ENCODE results near the gene SSR4. TPM values are rescaled to one million over a fixed set of nuclear protein-coding genes. Genes with fewer than 3 reads are reported as not detected.

The SSR4 gene
- total and polyA plus RNA-seq, 2 experiments from 2014 or later: 124 to 374 TPM

GRCh38 chrX:153806999-153807575, 12.6 kb downstream of the SSR4 start:
- DNase-seq (ENCODE audit: low read depth in 1 of 2, low spot score in 1 of 2): no peak
- TF ChIP-seq, protein P1, sequence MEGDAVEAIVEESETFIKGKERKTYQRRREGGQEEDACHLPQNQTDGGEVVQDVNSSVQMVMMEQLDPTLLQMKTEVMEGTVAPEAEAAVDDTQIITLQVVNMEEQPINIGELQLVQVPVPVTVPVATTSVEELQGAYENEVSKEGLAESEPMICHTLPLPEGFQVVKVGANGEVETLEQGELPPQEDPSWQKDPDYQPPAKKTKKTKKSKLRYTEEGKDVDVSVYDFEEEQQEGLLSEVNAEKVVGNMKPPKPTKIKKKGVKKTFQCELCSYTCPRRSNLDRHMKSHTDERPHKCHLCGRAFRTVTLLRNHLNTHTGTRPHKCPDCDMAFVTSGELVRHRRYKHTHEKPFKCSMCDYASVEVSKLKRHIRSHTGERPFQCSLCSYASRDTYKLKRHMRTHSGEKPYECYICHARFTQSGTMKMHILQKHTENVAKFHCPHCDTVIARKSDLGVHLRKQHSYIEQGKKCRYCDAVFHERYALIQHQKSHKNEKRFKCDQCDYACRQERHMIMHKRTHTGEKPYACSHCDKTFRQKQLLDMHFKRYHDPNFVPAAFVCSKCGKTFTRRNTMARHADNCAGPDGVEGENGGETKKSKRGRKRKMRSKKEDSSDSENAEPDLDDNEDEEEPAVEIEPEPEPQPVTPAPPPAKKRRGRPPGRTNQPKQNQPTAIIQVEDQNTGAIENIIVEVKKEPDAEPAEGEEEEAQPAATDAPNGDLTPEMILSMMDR (IDR thresholded peaks at IDR 0.05; ENCODE audit: low read depth, low read length): no peak

GRCh38 chrX:153807976-153808375, 13.5 kb downstream of the SSR4 start:
- Histone ChIP-seq H3K27ac (no peak overlapping the region), H3K4me3 (no peak overlapping the region), H3K4me1 (ENCODE audit: low read depth) (no peaks in the 10 kb centered on the region), H3K27me3 (no peaks in the 10 kb centered on the region), H3K9me3 (ENCODE audit: low read depth) (no peaks in the 10 kb centered on the region), H3K36me3 (no peaks in the 10 kb centered on the region)
- TF ChIP-seq, protein P1 (IDR thresholded peaks at IDR 0.05; ENCODE audit: low read depth, low read length): no peak
- DNase-seq (ENCODE audit: low read depth in 1 of 2, low spot score in 1 of 2): no peak

More at GRCh38 chrX:153806999-153807575, 12.6 kb downstream of the SSR4 start:
- Histone ChIP-seq H3K4me1 (ENCODE audit: low read depth) (no peaks in the 10 kb centered on the region), H3K4me3 (no peak overlapping the region), H3K9me3 (ENCODE audit: low read depth) (no peaks in the 10 kb centered on the region), H3K27me3 (no peaks in the 10 kb centered on the region), H3K36me3 (no peaks in the 10 kb centered on the region), H3K27ac (no peak overlapping the region)

DNA sequence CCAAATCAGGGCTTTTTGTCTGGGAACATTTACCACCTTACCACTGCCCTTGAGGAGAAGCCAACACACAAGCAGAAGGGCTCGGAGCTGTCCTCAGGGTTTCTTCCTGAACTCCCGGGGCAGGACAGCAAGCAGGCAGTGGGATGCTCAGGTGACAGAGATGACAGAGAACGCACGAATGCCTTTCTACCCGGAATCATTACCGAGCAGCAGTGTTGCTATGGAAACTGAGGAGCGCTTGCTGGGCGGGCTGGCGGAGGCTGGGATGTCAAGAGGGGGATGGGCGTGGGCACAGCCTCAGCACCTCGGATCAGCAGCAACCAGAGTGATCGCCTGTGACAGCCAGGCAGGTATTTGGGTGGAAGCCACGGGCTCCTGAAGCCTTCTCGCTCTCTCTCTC, 17.8 kb downstream of the SSR4 start:
- no peak for DNase-seq (ENCODE audit: low read depth in 1 of 2, low spot score in 1 of 2)
- TF ChIP-seq, protein P1 (IDR thresholded peaks at IDR 0.05; ENCODE audit: low read depth, low read length): no peak
- H3K4me1 ChIP-seq (ENCODE audit: low read depth): no peaks in the 10 kb centered on the region
- H3K9me3 ChIP-seq (ENCODE audit: low read depth): no peaks in the 10 kb centered on the region
- H3K27me3 ChIP-seq: no peaks in the 10 kb centered on the region
- no peak overlapping the region for H3K4me3 ChIP-seq
- H3K36me3 ChIP-seq: no peaks in the 10 kb centered on the region
- no peak overlapping the region for H3K27ac ChIP-seq

- no peak for DNase-seq (ENCODE audit: low read depth in 1 of 2, low spot score in 1 of 2)
- no peaks in the 10 kb centered on the region for H3K4me1 ChIP-seq (ENCODE audit: low read depth)
- TF ChIP-seq, protein P1 (IDR thresholded peaks at IDR 0.05; ENCODE audit: low read depth, low read length): no peak
These were observed 18.7 kb downstream of the SSR4 start for GRCh38 chrX:153813161-153813560.

DNA sequence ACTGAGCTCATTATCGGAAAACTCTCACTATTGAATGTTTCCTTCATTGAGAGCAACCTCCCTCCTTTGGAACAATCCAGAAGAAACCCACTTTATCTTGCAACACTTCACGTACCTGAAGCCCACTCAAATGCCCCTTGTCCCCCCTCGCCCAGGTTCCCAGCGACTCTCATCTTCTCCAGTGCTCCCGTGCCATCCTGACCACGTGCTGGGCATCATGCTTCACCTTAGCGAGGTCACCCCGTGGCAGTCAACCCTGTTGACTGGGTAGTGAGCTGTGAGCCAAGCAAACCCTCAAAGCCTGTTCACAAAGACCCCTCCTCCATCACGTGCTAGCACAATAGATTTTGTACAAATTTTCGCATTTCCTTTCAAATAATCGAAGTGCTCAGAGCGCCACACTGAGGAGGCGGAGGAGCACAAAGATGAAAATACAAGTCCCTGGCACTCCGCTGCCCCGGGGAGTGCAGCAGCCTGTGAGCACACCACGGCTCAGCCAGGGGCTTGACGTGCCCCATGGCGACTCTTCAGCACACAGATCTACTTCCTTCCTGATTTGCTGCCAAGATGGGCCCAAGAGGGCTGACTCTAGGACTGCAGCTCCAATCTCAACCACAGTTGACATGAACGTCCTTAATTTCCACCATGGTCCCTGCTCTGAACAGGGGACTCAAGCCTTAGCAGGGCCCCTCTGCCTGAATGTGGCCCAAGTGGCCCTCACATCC, 20.3 kb downstream of the SSR4 start:
- Histone ChIP-seq H3K9me3 (ENCODE audit: low read depth) (no peaks in the 10 kb centered on the region), H3K27ac (no peak overlapping the region), H3K4me1 (ENCODE audit: low read depth) (no peaks in the 10 kb centered on the region), H3K4me3 (no peak overlapping the region), H3K36me3 (no peaks in the 10 kb centered on the region), H3K27me3 (no peaks in the 10 kb centered on the region)
- DNase-seq (ENCODE audit: low read depth in 1 of 2, low spot score in 1 of 2): no peak
- TF ChIP-seq, protein P1 (IDR thresholded peaks at IDR 0.05; ENCODE audit: low read depth, low read length): no peak

More at GRCh38 chrX:153813161-153813560, 18.7 kb downstream of the SSR4 start:
- Histone ChIP-seq H3K36me3 (no peaks in the 10 kb centered on the region), H3K9me3 (ENCODE audit: low read depth) (no peaks in the 10 kb centered on the region), H3K27me3 (no peaks in the 10 kb centered on the region), H3K27ac (no peak overlapping the region), H3K4me3 (no peak overlapping the region)

Measured in cardiac muscle cell (in vitro differentiated cells and primary cell).